Activated T-cell treated with anti-CD3 and anti-CD28 coated beads, Interleukin-2, amount 50 U/mL, for 4 hours (primary cell): Measurements from ENCODE around the gene OR2T1. TPM values are rescaled to one million over a fixed set of nuclear protein-coding genes. Genes with fewer than 3 reads are reported as not detected.

Experiments
- ATAC-seq, 2 donors: fragments of 200-7000 bp; cut with Tn5 transposase; one replicate each; pipeline ENCODE4 v1.10.0; 2021
- DNase-seq: peaks from one replicate; pipeline ENCODE4 v3.0.0-alpha.2; 2020
- H3K27me3 Mint-ChIP-seq: one replicate; pipeline ENCODE4 v1.8.0; 2021; ENCODE audit warnings: low read depth, mixed read lengths
- H3K36me3 Mint-ChIP-seq: one replicate; pipeline ENCODE4 v1.8.0; 2022; ENCODE audit warnings: mixed read lengths; ENCODE audit not compliant: insufficient read depth
- H3K4me1 Mint-ChIP-seq: one replicate; pipeline ENCODE4 v1.8.0; 2021; ENCODE audit warnings: low read depth, mixed read lengths
- H3K4me3 Mint-ChIP-seq: one replicate; pipeline ENCODE4 v1.8.0; 2021; ENCODE audit warnings: mild to moderate bottlenecking, moderate library complexity, mixed read lengths
- H3K9me3 Mint-ChIP-seq: one replicate; pipeline ENCODE4 v1.8.0; 2021; ENCODE audit warnings: mixed read lengths
- total RNA-seq, 3 donors: library from RNA; stranded (reverse); gene quantifications; one replicate each; pipeline ENCODE4 v1.2.1, GENCODE V29; 2021

The OR2T1 gene
- total RNA-seq = not detected

- Mint-ChIP-seq H3K9me3 (peaks cover 3% of the 10 kb centered on the region), H3K36me3 (no peaks in the 10 kb centered on the region), H3K27me3 (no peaks in the 10 kb centered on the region), H3K4me1 (no peaks in the 10 kb centered on the region), H3K4me3 (no peak within 1 kb of the TSS)
- no peak for DNase-seq
- ATAC-seq = no peak
These were observed at the start of gene OR2T1 for GRCh38 chr1:248402748-248403147. Gene OR2T1, plus strand, starts transcription at chr1:248403048. Its CDS starts 3,100 bp downstream, at chr1:248406148.

- no peaks in the 10 kb centered on the region for H3K4me1 Mint-ChIP-seq
- ATAC-seq (no peak), DNase-seq (no peak)
- H3K4me3 Mint-ChIP-seq = no peak overlapping the region
- peaks cover 8% of the 10 kb centered on the region for H3K27me3 Mint-ChIP-seq
- H3K9me3 Mint-ChIP-seq = no peaks in the 10 kb centered on the region
- no peaks in the 10 kb centered on the region for H3K36me3 Mint-ChIP-seq
These were observed 43.4 kb upstream of the OR2T1 start for GRCh38 chr1:248359415-248359814.

GRCh38 chr1:248361121-248361715, 41.6 kb upstream of the OR2T1 start, which contains the start of gene OR2T4:
Gene OR2T4, plus strand, starts transcription at chr1:248361665. Its CDS starts 0 bp downstream, at chr1:248361665.
- DNase-seq = no peak
- no peak within 1 kb of the TSS for H3K4me3 Mint-ChIP-seq
- ATAC-seq = no peak
- no peaks in the 10 kb centered on the region for H3K36me3 Mint-ChIP-seq
- no peaks in the 10 kb centered on the region for H3K9me3 Mint-ChIP-seq
- no peaks in the 10 kb centered on the region for H3K4me1 Mint-ChIP-seq
- peaks cover 11% of the 10 kb centered on the region for H3K27me3 Mint-ChIP-seq

GRCh38 chr1:248366609-248367008, 36.2 kb upstream of the OR2T1 start:
- Mint-ChIP-seq H3K9me3 (no peaks in the 10 kb centered on the region), H3K4me3 (no peak overlapping the region), H3K36me3 (no peaks in the 10 kb centered on the region), H3K4me1 (no peaks in the 10 kb centered on the region), H3K27me3 (peaks cover 12% of the 10 kb centered on the region)
- ATAC-seq = no peak
- no peak for DNase-seq

GRCh38 chr1:248372394-248372793, 30.5 kb upstream of the OR2T1 start:
- peaks cover 12% of the 10 kb centered on the region for H3K4me1 Mint-ChIP-seq
- H3K36me3 Mint-ChIP-seq = no peaks in the 10 kb centered on the region
- H3K4me3 Mint-ChIP-seq = no peak overlapping the region
- H3K27me3 Mint-ChIP-seq = peaks cover 1% of the 10 kb centered on the region
- no peak for ATAC-seq
- no peak for DNase-seq
- no peaks in the 10 kb centered on the region for H3K9me3 Mint-ChIP-seq

- H3K4me3 Mint-ChIP-seq = no peak overlapping the region
- H3K4me1 Mint-ChIP-seq = peaks cover 12% of the 10 kb centered on the region
- H3K36me3 Mint-ChIP-seq = no peaks in the 10 kb centered on the region
- H3K27me3 Mint-ChIP-seq = peaks cover 1% of the 10 kb centered on the region
- DNase-seq = no peak
- ATAC-seq = no peak
- H3K9me3 Mint-ChIP-seq = no peaks in the 10 kb centered on the region
These were observed 29.1 kb upstream of the OR2T1 start for GRCh38 chr1:248373761-248374160.

GRCh38 chr1:248375446-248375845, 27.4 kb upstream of the OR2T1 start, which contains the start of gene OR2T6:
Gene OR2T6, plus strand, starts transcription at chr1:248375746. Its CDS starts 11,863 bp downstream, at chr1:248387609.
- H3K4me1 Mint-ChIP-seq = peaks cover 12% of the 10 kb centered on the region
- DNase-seq (no peak), ATAC-seq (no peak)
- no peaks in the 10 kb centered on the region for H3K36me3 Mint-ChIP-seq
- no peaks in the 10 kb centered on the region for H3K9me3 Mint-ChIP-seq
- H3K4me3 Mint-ChIP-seq = no peak within 1 kb of the TSS
- H3K27me3 Mint-ChIP-seq = peaks cover 1% of the 10 kb centered on the region

GRCh38 chr1:248376916-248377315, 25.9 kb upstream of the OR2T1 start:
- H3K4me1 Mint-ChIP-seq = peaks cover 10% of the 10 kb centered on the region
- no peaks in the 10 kb centered on the region for H3K36me3 Mint-ChIP-seq
- no peaks in the 10 kb centered on the region for H3K9me3 Mint-ChIP-seq
- DNase-seq (no peak), ATAC-seq (no peak)
- H3K4me3 Mint-ChIP-seq = no peak overlapping the region
- no peaks in the 10 kb centered on the region for H3K27me3 Mint-ChIP-seq

- H3K36me3 Mint-ChIP-seq = no peaks in the 10 kb centered on the region
- H3K9me3 Mint-ChIP-seq = no peaks in the 10 kb centered on the region
- DNase-seq (no peak), ATAC-seq (no peak)
- H3K4me1 Mint-ChIP-seq = no peaks in the 10 kb centered on the region
- H3K27me3 Mint-ChIP-seq = peaks cover 2% of the 10 kb centered on the region
- no peak overlapping the region for H3K4me3 Mint-ChIP-seq
These were observed 22.0 kb upstream of the OR2T1 start for GRCh38 chr1:248380854-248381253.

- ATAC-seq (no peak), DNase-seq (no peak)
- H3K4me1 Mint-ChIP-seq = no peaks in the 10 kb centered on the region
- no peaks in the 10 kb centered on the region for H3K9me3 Mint-ChIP-seq
- H3K36me3 Mint-ChIP-seq = no peaks in the 10 kb centered on the region
- no peak overlapping the region for H3K4me3 Mint-ChIP-seq
- peaks cover 7% of the 10 kb centered on the region for H3K27me3 Mint-ChIP-seq
These were observed 14.4 kb upstream of the OR2T1 start for GRCh38 chr1:248388426-248388825.

GRCh38 chr1:248393050-248393449, 9.8 kb upstream of the OR2T1 start:
- Mint-ChIP-seq H3K4me3 (no peak overlapping the region), H3K27me3 (peaks cover 12% of the 10 kb centered on the region), H3K4me1 (no peaks in the 10 kb centered on the region), H3K9me3 (no peaks in the 10 kb centered on the region), H3K36me3 (no peaks in the 10 kb centered on the region)
- no peak for DNase-seq
- ATAC-seq = no peak

GRCh38 chr1:248404024-248404423, 1.2 kb downstream of the OR2T1 start:
- H3K4me3 Mint-ChIP-seq = no peak overlapping the region
- ATAC-seq = no peak
- H3K9me3 Mint-ChIP-seq = peaks cover 3% of the 10 kb centered on the region
- no peaks in the 10 kb centered on the region for H3K27me3 Mint-ChIP-seq
- no peaks in the 10 kb centered on the region for H3K4me1 Mint-ChIP-seq
- H3K36me3 Mint-ChIP-seq = no peaks in the 10 kb centered on the region
- DNase-seq = no peak

- Mint-ChIP-seq H3K4me1 (no peaks in the 10 kb centered on the region), H3K4me3 (no peak overlapping the region), H3K9me3 (peaks cover 25% of the 10 kb centered on the region), H3K36me3 (peaks cover 3% of the 10 kb centered on the region), H3K27me3 (no peaks in the 10 kb centered on the region)
- no peak for DNase-seq
- no peak for ATAC-seq
These were observed 4.2 kb downstream of the OR2T1 start for GRCh38 chr1:248406721-248407692.

- H3K27me3 Mint-ChIP-seq = no peaks in the 10 kb centered on the region
- ATAC-seq (no peak), DNase-seq (no peak)
- H3K4me1 Mint-ChIP-seq = peaks cover 29% of the 10 kb centered on the region
- no peaks in the 10 kb centered on the region for H3K36me3 Mint-ChIP-seq
- H3K9me3 Mint-ChIP-seq = peaks cover 10% of the 10 kb centered on the region
- no peak overlapping the region for H3K4me3 Mint-ChIP-seq
These were observed 13.4 kb downstream of the OR2T1 start for GRCh38 chr1:248416226-248416625.

- no peak for DNase-seq
- peaks cover 14% of the 10 kb centered on the region for H3K9me3 Mint-ChIP-seq
- no peaks in the 10 kb centered on the region for H3K36me3 Mint-ChIP-seq
- no peaks in the 10 kb centered on the region for H3K27me3 Mint-ChIP-seq
- H3K4me1 Mint-ChIP-seq = peaks cover 29% of the 10 kb centered on the region
- no peak for ATAC-seq
- H3K4me3 Mint-ChIP-seq = no peak overlapping the region
These were observed 15.0 kb downstream of the OR2T1 start for GRCh38 chr1:248417854-248418253.
